ENCODE measurements around the gene KSR1. TPM values are rescaled to one million over a fixed set of nuclear protein-coding genes. Genes with fewer than 3 reads are reported as not detected.
"Not testable (repeated sequence)": the region's sequence is repeated elsewhere in the genome, so short reads cannot be mapped to it uniquely, and the experiment has no call there.

The KSR1 gene
- polyA plus RNA-seq, 3 donors, result 45.5 to 90.5 (median 49.0) TPM

DNA sequence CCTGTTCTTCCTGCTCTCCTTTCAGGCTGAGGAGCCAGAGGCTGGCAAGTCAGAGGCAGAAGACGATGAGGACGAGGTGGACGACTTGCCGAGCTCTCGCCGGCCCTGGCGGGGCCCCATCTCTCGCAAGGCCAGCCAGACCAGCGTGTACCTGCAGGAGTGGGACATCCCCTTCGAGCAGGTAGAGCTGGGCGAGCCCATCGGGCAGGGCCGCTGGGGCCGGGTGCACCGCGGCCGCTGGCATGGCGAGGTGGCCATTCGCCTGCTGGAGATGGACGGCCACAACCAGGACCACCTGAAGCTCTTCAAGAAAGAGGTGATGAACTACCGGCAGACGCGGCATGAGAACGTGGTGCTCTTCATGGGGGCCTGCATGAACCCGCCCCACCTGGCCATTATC lies 149.2 kb downstream of the KSR1 start:
- no peak for DNase-seq (ENCODE audit: extremely low read depth in 1 of 11, low read depth in 9 of 11, low spot score in 4 of 11)

DNA sequence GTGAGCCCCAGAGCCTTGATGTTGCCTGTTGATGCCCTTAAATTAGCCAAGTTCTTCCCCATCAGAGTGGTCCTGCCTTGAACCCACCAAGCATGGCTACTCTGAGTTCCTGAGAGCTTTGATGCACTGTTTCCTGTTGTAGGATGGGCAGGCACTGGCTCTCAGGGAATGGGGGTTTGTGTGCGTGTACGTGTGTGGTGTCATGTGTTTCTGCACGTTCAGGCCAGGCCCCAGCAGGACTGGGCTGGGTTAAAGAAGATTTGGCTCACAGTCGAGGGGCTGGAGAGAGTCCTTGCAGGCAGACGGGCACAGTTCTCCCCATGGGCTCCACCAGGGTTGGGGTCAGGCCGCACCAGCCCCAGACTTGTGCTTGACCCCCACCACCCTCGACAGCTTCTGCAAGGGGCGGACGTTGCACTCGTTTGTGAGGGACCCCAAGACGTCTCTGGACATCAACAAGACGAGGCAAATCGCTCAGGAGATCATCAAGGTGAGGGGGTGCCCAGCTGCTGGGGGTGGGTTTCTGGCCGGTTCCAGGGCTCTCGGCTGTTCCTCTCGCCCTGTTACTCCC lies 151.4 kb downstream of the KSR1 start:
- no peak for DNase-seq (ENCODE audit: extremely low read depth in 1 of 11, low read depth in 9 of 11, low spot score in 4 of 11)

DNA sequence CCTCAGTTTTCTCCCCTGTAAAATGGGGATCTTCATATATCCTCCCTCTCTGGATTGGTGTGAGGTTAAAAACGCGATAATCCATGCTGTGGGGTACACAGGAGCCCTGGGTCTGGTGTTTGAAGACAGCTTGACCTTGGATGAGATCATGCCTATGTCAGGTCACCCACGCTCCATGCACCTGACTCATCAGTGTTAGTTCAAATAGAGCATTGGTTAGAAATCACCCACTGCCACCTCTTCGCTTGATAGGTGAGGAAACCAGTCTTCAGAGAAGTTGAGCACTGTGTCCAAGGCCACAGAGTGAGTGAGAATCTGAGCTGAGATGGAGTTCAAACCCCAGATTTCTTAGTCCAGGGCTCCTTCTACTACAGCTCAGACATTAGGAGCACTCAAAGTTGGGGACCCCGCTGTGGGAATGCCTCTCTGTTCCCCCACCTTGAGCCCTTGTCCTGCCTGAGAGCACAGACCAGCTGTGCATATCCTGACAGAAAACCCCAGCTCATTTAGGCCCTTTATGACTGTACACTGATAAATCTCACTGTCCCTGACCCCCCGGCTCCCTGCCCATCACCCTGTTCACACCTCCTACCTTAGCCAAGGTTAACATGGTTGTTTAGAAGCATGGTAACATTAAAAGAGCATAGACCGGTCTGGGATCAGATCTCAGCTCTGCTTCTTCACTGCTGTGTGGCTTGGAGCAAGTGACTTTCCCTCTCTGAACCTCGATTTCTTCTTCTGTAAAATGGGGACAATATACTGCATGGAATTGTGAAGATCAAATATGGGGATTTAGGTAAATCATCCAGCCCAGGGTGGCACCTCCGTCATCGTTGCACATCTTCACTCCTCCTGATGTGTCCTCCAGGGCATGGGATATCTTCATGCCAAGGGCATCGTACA lies 152.3 kb downstream of the KSR1 start:
- no peak for DNase-seq (ENCODE audit: extremely low read depth in 1 of 11, low read depth in 9 of 11, low spot score in 4 of 11)

DNA sequence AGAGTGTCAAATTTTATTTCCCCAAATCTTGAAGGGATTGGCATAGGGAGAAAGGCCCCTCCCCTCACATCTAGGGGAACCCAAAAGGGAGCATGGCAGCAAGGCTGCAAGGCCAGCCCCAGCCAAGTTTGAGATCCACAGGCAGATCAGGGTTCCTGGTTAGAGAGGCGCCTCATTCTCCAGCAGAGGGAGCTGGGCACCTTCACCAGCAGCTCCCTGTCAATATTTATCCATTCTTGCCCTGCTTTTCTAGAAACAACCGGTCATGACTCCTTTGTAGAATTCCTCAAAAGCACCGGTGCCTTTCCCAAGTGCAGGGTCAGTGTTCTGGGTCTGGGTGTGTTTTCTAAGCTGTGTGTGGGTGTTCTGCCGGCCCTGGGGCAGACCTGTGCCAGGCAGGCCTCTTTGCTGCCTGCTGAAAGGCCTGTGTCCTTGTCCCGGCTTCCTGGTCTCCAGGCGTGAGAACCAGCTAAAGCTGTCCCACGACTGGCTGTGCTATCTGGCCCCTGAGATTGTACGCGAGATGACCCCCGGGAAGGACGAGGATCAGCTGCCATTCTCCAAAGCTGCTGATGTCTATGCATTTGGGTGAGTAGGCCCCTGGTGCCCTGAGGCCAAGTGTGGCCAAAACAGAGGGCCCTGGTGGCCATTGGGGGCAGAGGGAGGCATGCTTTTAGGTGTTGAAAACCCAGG lies 153.5 kb downstream of the KSR1 start:
- DNase-seq (ENCODE audit: extremely low read depth in 1 of 11, low read depth in 9 of 11, low spot score in 4 of 11), result peak in 8 of 11 donors; percentile 22 to 68 (median 35)

DNA sequence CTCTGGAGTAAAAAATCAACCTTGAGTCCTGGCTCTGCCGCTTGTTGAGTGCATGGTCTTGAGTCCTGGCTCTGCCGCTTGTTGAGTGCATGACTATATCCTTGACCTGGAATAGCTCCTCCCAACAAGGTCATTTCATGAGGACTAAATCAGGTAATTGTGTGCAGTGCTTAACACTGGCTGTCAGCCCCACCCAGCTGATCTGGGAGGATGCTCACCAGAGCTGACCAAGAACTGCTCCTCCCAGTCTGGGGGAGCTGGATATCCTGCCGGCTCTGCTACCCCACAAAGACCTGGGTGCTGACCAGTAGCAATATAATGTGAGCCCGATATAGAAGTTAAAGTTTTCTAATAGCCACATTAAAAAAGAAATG lies 154.0 kb downstream of the KSR1 start:
- no peak for DNase-seq (ENCODE audit: extremely low read depth in 1 of 11, low read depth in 9 of 11, low spot score in 4 of 11)

DNA sequence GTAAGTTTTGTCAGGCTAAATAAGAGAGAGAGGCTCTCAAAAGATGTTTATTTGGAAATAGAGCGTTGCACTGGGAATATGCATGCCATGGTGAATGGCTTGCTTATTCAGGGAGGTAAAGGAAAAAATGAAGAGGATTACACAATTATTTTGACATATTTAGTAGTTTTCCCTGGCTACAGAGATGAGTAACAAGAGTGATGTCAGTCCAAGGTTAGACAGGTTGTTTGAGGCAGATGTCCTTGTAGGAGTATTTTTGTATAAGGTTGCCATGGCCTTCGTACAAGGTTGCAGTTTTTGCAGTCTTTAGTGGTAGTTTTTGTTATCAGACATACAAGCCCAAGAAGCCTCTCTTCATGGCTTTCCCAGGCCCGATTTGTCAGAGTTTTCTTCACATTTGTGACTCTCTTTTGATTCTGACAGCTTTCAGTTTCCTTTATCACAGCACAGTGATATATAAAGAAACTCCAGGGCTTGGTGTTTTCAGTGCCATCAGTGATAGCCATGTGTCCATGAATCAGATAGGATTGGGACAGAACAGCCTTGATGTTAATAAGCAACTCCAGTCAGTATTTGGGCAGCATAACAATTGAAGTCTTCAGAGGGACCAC lies 156.0 kb downstream of the KSR1 start:
- DNase-seq (ENCODE audit: extremely low read depth in 1 of 11, low read depth in 9 of 11, low spot score in 4 of 11), result no peak

DNA sequence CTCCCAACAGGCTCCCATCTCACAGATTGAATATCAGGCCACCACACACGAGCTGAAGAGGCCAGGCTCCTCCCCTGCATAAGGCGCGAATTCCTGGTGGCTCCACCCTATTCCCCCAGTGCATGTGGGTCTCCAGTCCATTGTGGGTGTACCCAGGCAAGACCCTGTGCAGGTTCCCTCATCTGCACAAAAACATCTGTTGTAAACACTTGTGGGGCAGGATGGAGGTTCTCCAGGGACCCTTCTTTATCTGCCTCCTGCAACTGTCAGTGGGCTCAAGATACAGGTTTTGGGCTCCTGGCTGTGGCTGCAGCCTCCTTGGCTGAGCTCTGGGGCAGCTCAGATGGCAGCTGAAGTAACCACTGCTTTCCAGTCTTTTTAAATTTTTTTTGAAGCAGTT lies 157.2 kb downstream of the KSR1 start:
- no peak for DNase-seq (ENCODE audit: extremely low read depth in 1 of 11, low read depth in 9 of 11, low spot score in 4 of 11)

DNA sequence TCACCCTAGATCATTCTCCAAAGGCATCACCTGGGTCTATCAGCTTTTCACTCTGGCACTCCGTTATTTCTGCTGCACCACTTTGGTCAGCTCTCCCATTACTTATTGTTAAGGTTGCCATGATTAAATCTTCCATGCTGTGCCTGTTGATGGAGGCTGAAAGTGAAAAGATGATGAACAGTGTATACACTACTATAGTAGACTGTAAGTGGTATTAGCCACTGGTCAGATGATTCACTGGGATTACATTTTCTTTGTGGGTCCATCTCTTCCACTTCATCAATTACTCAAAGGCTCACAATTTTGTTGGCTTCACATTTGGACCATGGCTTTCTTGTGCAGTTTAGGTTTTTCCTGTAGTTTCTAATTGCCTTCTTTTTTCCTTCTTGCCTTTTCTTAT lies 158.9 kb downstream of the KSR1 start:
- no peak for DNase-seq (ENCODE audit: extremely low read depth in 1 of 11, low read depth in 9 of 11, low spot score in 4 of 11)

DNA sequence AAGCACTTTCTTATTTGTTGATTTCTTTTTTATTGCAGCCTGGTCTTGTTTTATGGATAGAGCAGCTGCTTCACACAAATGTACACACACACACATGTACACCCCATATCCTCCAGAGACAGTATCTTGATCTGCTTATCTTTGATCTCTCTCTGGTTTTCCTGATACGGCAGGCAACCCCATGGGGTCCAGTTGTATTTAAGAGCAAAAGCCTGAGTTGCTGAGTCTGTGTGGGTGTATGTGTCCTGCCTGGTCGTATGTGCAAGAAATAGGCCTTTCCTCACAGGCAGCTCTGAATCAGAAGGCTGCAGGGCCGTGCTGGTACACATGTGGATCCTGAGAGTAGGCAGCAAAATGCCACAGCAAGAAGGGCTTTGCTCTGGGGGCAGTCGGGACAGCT lies 160.2 kb downstream of the KSR1 start:
- no peak for DNase-seq (ENCODE audit: extremely low read depth in 1 of 11, low read depth in 9 of 11, low spot score in 4 of 11)

DNA sequence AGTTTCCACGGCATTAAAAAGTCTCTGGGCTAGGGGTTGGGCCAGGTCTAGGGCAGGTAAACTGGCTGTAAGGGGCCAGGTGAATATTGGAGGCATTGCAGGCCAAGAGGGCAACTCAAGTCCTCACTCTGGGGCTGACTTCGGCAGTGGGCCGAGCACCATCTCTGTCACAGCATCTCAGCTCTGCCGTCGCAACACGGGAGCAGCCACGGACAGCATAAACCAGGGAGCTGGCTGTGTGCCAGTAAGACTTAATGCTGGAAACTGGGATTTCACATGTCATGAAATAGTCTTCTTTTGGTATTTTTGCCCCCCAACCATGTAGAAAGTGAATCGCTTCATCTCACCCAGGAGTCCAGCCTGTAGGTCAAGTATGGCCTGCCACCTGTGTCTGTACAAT lies 162.2 kb downstream of the KSR1 start:
- no peak for DNase-seq (ENCODE audit: extremely low read depth in 1 of 11, low read depth in 9 of 11, low spot score in 4 of 11)

DNA sequence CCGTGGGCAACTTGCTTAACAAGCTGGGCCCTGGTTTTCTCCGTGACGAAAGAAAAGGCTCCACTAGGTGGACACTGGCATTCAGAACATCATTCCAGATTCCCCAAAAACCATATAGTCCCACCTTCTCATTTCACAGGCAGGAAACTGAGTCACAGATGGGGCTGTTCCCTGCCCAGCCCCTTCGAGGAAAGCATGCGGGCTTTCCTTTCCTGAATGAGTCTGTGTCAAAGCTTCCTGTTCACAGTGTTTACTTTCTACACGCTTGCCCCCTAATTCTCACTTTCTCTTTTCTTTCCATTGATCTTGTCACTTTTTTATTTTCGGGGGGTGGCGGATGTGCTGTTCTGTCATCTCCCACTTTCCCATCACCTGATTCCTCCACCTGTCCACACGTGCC lies 164.5 kb downstream of the KSR1 start:
- no peak for DNase-seq (ENCODE audit: extremely low read depth in 1 of 11, low read depth in 9 of 11, low spot score in 4 of 11)

DNA sequence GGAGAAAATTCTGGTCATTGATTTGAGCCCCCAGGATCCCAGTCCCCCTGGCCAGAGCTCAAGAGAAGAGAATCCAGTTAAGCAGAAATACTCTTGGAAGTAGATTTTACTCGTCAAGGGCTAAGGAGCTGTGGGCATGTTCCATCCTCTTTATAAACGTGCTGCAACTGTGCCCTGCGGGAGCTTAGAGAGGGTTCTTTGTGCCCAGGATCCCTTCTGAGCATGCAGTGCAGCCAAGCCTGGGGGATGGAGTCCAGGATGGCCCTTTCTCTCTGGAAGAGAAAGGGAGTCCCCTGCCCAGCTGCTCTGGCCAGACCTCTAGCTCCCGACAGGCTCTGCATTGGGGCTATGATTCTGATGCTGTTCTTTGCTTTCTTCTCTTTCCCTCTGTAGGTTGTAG lies 165.3 kb downstream of the KSR1 start:
- DNase-seq (ENCODE audit: extremely low read depth in 1 of 11, low read depth in 9 of 11, low spot score in 4 of 11), result no peak

DNA sequence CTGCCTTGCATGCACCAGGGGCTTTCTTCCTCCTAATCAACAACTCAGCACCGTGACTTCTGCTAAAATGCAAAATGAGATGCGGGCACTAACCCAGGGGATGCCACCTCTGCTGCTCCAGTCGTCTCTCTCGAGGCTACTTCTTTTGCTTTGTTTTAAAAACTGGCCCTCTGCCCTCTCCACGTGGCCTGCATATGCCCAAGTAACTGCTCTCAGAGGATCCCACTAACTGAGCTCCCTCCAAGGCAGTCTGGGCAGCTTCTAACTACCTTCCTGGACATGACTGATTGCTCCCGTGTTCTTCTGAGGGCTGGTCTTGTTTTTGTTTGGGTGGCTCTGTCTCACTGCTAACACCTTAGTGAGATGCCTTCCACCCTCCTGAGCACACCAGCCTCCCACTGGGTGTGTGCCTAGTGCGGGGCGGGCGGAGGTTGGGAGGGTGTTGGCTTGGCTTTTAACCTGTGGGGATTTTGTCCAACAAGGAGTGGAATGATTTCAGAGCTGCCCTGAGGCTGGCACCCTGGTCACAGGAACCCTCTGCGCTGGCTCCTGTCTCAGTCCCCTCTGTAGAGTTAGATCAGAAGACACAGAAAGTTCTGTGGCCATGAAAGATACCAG lies 165.8 kb downstream of the KSR1 start:
- DNase-seq (ENCODE audit: extremely low read depth in 1 of 11, low read depth in 9 of 11, low spot score in 4 of 11), result no peak

DNA sequence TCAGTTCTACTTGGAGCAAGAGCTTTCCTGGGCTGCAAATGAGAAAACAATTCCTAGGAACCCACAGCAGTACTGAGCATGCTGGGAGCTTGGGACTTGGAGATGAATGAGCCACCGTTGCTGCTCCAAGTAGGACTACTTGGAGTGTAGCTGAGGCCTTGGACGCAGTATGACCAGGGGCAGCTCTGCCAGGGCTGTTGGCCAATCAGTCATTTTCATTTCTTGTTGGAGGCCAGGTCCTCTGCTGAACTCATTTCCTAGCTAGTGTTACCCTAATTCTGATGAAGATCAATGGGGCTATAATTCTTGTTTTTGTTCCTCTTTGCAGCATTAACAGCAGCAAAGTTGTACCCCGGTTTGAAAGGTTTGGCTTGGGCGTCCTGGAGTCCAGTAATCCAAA lies 166.7 kb downstream of the KSR1 start:
- DNase-seq (ENCODE audit: extremely low read depth in 1 of 11, low read depth in 9 of 11, low spot score in 4 of 11), result no peak

DNA sequence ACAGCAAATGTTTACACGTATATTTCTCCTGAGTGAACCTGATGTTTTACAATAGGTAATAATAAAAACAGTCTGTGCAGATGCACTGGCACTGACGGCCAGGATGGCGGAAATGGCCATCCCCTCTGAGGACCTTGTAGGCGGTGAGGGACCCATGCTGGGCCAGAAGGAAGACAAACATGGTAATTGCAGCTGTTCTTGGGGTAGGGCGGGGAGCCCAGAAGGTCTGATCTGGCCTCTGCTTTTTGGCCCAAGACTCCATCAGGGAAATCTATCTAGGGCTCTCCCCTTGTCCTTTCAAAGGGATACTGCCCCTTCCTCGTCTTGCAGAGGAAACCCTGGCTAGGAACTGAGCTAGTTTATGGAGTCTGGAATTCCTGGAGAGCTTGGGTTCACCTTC lies 167.4 kb downstream of the KSR1 start:
- DNase-seq (ENCODE audit: extremely low read depth in 1 of 11, low read depth in 9 of 11, low spot score in 4 of 11), result no peak

DNA sequence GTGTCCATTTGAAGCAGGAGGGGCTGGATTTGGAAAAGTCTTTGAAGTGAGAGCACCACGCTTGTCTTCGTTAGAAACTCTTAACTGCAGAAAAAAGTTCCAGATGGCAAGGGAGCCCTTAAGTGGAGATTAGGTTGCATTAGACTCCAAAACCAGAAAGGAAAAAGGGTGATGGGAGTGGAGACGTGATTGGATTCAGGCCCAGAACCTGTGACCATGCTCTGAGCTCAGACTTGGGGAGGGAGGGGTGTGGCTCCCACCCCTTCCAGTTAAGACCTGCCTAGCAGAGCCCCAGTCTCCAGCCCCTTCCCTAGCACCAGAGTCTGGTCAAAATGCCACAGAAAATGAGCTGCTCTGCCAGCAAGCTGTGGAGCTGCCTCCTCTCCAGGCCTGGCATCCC lies 168.3 kb downstream of the KSR1 start:
- no peak for DNase-seq (ENCODE audit: extremely low read depth in 1 of 11, low read depth in 9 of 11, low spot score in 4 of 11)

DNA sequence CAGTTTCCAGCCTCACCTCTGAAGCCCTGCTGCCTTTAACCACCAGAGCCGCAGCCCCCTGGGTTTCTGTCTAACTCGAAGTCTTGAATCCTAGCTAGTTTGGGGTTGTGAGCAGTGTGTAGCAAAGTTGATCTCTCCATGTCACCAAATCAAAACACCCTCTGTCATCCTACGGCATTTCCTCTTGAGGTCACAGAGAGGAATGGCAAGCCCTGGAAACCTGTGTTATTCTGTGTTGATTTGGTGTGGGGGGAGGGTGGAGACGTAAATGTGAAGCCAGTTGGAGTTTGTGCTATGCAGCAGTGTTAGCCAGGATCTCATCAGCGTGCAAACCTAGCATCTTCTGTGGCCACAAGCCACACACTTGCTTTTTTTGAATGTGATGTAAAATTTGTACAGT lies 169.6 kb downstream of the KSR1 start:
- no peak for DNase-seq (ENCODE audit: extremely low read depth in 1 of 11, low read depth in 9 of 11, low spot score in 4 of 11)

DNA sequence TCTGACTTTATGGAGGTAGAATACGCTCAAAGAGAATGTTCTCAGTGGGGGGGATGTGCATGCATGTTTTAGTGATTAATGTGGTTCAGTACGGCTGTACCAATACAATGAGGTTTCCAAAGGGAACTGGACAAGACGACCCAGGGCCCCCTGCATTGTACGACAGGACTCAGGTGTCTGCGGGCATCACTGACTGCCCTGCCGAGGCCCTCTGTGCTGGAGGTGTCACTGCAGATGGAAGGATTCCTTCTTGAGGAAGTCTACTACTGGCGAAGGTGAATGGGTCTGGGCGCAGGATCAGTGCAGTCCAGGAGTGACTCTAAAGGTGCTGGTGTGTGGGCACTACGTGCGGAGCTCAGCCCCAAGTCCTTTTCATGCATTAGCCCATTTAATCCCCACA lies 171.3 kb downstream of the KSR1 start:
- DNase-seq (ENCODE audit: extremely low read depth in 1 of 11, low read depth in 9 of 11, low spot score in 4 of 11), result no peak

DNA sequence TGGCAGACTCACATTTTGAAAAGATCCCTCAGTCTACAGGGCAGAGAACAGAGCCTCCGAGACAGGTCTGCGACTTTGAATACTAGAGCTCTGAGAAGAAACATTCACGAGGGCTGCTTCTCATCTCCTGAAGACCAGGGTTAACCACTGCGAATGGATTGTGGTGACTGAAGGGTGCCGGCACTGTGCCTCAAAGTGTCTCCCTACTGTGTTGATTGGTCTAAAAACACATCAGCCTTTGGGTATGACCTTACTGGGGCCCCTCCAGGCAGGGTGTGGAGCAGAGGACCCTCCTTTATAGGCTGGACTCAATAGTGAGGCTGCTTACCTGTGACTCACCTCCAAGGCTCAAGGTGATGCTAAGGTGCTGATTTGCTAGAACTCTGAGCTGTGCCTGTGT lies 172.1 kb downstream of the KSR1 start:
- no peak for DNase-seq (ENCODE audit: extremely low read depth in 1 of 11, low read depth in 9 of 11, low spot score in 4 of 11)

DNA sequence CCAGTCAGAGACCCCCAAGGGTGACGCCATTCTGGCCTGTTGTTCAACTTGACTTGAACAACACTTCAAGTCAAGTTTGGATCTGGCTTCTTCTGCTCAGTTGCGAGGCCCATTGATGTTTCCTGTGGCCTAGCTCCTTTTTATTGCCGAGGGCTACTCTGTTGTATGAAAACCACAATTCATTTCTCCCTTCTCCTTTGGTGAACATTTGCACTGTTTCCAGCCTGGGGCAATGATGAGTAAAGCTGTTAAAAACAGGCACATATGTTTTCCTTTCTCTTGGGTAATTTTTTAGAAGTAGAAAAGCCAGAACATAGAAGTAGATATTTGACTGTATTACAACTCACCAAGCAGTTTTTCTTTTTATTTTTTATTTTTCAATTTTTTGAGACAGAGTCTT lies 173.0 kb downstream of the KSR1 start:
- DNase-seq (ENCODE audit: extremely low read depth in 1 of 11, low read depth in 9 of 11, low spot score in 4 of 11), result not testable (repeated sequence)

Measured in renal cortex interstitium (tissue), 11 donors.